WTC11 (cell line): ENCODE results near the gene MYO15A.

Experiments used
- ATF2 ChIP-seq: sonication (generic); formaldehyde crosslinking; IDR thresholded peaks from 2 replicates; pipeline ENCODE4 v1.8.1; 2022; ENCODE audit warnings: low read depth, missing genetic modification reagents, borderline replicate concordance
- CDX4 ChIP-seq: fragments of 250-450 bp; sonication (Bioruptor Pico); IDR thresholded peaks from 2 replicates; pipeline ENCODE4 v1.9.0; 2021; ENCODE audit warnings: moderate library complexity, mild to moderate bottlenecking, inconsistent platforms, borderline replicate concordance
- CREM ChIP-seq: sonication (generic); formaldehyde crosslinking; IDR thresholded peaks from 2 replicates; pipeline ENCODE4 v1.8.1; 2022; ENCODE audit warnings: mild to moderate bottlenecking, missing genetic modification reagents, moderate library complexity
- CTCF ChIP-seq: fragments of 200-600 bp; IDR thresholded peaks from 2 replicates; pipeline ENCODE4 v1.8.0; 2022; ENCODE audit warnings: antibody characterized with exemption
- ETV6 ChIP-seq: sonication (generic); formaldehyde crosslinking; IDR thresholded peaks from 2 replicates; pipeline ENCODE4 v1.8.1; 2022; ENCODE audit warnings: mild to moderate bottlenecking, missing genetic modification reagents
- FOXP1 ChIP-seq: sonication (generic); formaldehyde crosslinking; IDR thresholded peaks from 2 replicates; pipeline ENCODE4 v1.8.0; 2022; ENCODE audit warnings: missing genetic modification reagents, mild to moderate bottlenecking, moderate library complexity, borderline replicate concordance
- MLX ChIP-seq: sonication (generic); formaldehyde crosslinking; IDR thresholded peaks from 2 replicates; pipeline ENCODE4 v1.8.1; 2023; ENCODE audit warnings: mild to moderate bottlenecking, missing genetic modification reagents, moderate library complexity
- NFYB ChIP-seq: sonication (generic); formaldehyde crosslinking; conservative IDR thresholded peaks from 2 replicates; pipeline ENCODE4 v1.8.0; 2022; ENCODE audit warnings: low read depth, missing genetic modification reagents
- NR2C2 ChIP-seq: sonication (generic); formaldehyde crosslinking; IDR thresholded peaks from 2 replicates; pipeline ENCODE4 v1.8.0; 2022; ENCODE audit warnings: mild to moderate bottlenecking, missing genetic modification reagents
- SOX15 ChIP-seq: fragments of 250-450 bp; sonication (Bioruptor Pico); IDR thresholded peaks from 2 replicates; pipeline ENCODE4 v1.9.0; 2021; ENCODE audit warnings: mild to moderate bottlenecking
- TCF7 ChIP-seq: sonication (generic); formaldehyde crosslinking; IDR thresholded peaks from 2 replicates; pipeline ENCODE4 v1.8.0; 2022; ENCODE audit warnings: mild to moderate bottlenecking, low read depth, missing genetic modification reagents, moderate library complexity
- TEAD4 ChIP-seq: sonication (generic); formaldehyde crosslinking; IDR thresholded peaks from 2 replicates; pipeline ENCODE4 v1.8.0; 2022; ENCODE audit warnings: mild to moderate bottlenecking, missing genetic modification reagents
- ZNF219 ChIP-seq: sonication (generic); formaldehyde crosslinking; IDR thresholded peaks from 2 replicates; pipeline ENCODE4 v1.8.0; 2023; ENCODE audit warnings: missing genetic modification reagents, mild to moderate bottlenecking, borderline replicate concordance

GRCh38 chr17:18089613-18090012 lies 18.9 kb upstream of the MYO15A start:
- TF ChIP-seq TCF7 (CRISPR knock-in tag) (no peak), CDX4 (CRISPR knock-in tag) (no peak), TEAD4 (no peak), CTCF (no peak), ATF2 (CRISPR knock-in tag) (no peak), FOXP1 (CRISPR knock-in tag) (no peak), ETV6 (no peak), ZNF219 (CRISPR knock-in tag) (no peak), NFYB (CRISPR knock-in tag) (no peak), NR2C2 (CRISPR knock-in tag) (no peak), SOX15 (CRISPR knock-in tag) (no peak), CREM (CRISPR knock-in tag) (no peak), MLX (CRISPR knock-in tag) (no peak)
